Liver (tissue), 3 donors: ENCODE data around the gene FITM1.

Experiments
- EGR1 ChIP-seq, 2 donors: IDR thresholded peaks; 2 replicates each; pipeline ENCODE4 v1.6.1; 2016 to 2018; ENCODE audit warnings: antibody characterized with exemption in 2 of 2, low read depth in 2 of 2
- JUND ChIP-seq, 2 donors: IDR thresholded peaks; 2 replicates each; pipeline ENCODE4 v1.6.1; 2016; ENCODE audit warnings: antibody characterized with exemption in 2 of 2
- NR2F2 ChIP-seq: IDR thresholded peaks from 2 replicates; pipeline ENCODE4 v1.6.1; 2016; ENCODE audit warnings: antibody characterized with exemption
- TF ChIP-seq, protein P1 (sequence below): fragments of 150-350 bp; IDR thresholded peaks from 2 replicates; pipeline ENCODE4 v1.5.1; 2017; ENCODE audit warnings: improper control_type of control experiment, low read depth, low read length; ENCODE audit not compliant: missing input control
- TF ChIP-seq, protein P2 (sequence below): IDR thresholded peaks from 2 replicates; pipeline ENCODE4 v1.6.1; 2016; ENCODE audit warnings: antibody characterized with exemption
- TF ChIP-seq, protein P3 (sequence below): IDR thresholded peaks from 2 replicates; pipeline ENCODE4 v1.6.1; 2016; ENCODE audit warnings: antibody characterized with exemption, mild to moderate bottlenecking
- donor health status: healthy.
- donor health status: healthy.

DNA sequence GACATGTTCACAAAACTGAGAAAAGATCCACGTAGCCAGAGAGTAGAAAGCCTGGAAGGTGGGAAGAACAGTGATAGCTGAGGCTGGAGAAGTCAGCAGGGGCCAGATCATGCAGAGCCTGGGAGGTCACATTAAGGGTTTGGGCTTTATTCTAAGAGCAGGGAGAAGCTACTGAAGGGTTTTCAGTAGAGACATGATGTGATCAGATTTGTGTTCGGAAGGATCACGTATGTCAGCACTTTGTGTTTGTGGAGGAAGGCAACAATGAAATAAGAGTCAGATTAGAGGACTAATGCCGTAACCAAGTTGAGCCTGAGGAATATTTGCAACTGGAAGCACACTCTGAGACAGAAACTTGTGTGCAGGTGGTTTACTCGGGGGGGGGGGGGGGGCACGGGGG lies 40.6 kb upstream of the FITM1 start:
- no peak for TF ChIP-seq JUND (IDR thresholded peaks at IDR 0.05)
- TF ChIP-seq NR2F2: no peak
- TF ChIP-seq, protein P1, sequence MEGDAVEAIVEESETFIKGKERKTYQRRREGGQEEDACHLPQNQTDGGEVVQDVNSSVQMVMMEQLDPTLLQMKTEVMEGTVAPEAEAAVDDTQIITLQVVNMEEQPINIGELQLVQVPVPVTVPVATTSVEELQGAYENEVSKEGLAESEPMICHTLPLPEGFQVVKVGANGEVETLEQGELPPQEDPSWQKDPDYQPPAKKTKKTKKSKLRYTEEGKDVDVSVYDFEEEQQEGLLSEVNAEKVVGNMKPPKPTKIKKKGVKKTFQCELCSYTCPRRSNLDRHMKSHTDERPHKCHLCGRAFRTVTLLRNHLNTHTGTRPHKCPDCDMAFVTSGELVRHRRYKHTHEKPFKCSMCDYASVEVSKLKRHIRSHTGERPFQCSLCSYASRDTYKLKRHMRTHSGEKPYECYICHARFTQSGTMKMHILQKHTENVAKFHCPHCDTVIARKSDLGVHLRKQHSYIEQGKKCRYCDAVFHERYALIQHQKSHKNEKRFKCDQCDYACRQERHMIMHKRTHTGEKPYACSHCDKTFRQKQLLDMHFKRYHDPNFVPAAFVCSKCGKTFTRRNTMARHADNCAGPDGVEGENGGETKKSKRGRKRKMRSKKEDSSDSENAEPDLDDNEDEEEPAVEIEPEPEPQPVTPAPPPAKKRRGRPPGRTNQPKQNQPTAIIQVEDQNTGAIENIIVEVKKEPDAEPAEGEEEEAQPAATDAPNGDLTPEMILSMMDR: no peak
- TF ChIP-seq, protein P2, sequence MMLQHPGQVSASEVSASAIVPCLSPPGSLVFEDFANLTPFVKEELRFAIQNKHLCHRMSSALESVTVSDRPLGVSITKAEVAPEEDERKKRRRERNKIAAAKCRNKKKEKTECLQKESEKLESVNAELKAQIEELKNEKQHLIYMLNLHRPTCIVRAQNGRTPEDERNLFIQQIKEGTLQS: no peak
- TF ChIP-seq, protein P3, sequence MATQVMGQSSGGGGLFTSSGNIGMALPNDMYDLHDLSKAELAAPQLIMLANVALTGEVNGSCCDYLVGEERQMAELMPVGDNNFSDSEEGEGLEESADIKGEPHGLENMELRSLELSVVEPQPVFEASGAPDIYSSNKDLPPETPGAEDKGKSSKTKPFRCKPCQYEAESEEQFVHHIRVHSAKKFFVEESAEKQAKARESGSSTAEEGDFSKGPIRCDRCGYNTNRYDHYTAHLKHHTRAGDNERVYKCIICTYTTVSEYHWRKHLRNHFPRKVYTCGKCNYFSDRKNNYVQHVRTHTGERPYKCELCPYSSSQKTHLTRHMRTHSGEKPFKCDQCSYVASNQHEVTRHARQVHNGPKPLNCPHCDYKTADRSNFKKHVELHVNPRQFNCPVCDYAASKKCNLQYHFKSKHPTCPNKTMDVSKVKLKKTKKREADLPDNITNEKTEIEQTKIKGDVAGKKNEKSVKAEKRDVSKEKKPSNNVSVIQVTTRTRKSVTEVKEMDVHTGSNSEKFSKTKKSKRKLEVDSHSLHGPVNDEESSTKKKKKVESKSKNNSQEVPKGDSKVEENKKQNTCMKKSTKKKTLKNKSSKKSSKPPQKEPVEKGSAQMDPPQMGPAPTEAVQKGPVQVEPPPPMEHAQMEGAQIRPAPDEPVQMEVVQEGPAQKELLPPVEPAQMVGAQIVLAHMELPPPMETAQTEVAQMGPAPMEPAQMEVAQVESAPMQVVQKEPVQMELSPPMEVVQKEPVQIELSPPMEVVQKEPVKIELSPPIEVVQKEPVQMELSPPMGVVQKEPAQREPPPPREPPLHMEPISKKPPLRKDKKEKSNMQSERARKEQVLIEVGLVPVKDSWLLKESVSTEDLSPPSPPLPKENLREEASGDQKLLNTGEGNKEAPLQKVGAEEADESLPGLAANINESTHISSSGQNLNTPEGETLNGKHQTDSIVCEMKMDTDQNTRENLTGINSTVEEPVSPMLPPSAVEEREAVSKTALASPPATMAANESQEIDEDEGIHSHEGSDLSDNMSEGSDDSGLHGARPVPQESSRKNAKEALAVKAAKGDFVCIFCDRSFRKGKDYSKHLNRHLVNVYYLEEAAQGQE: no peak
- no peak for TF ChIP-seq EGR1 (IDR thresholded peaks at IDR 0.05; ENCODE audit: low read depth in 2 of 2)
